ENCODE data around the gene CARMIL1. TPM values are rescaled to one million over a fixed set of nuclear protein-coding genes. Genes with fewer than 3 reads are reported as not detected.

CARMIL1 gene
- total and polyA plus RNA-seq, 2 of the 8 experiments (the other 6 are each of a cell fraction or from before 2014, with no cell fraction given) = 20.3 to 40.4 TPM

DNA sequence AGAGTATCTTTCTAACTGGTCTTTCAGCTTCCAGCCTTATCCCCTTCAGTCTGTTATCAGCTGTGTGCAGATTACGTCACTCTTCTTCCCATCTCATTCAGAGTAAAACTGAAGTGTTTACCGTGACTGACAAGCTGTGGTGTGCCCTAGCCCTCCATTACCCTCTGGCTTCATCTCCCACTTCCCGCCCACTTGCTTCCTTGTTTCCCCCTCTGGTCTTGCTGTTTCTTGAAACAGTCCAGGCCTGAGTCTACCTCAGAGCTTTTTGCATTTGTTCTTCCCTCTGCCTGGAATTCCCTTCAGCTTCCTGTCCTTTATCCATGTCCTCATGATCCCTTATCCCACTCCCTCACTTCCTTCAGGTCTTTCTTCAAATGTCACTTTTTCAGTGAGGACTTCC is 66.9 kb downstream of the CARMIL1 start (continued):
- TF ChIP-seq USF2 (IDR thresholded peaks at IDR 0.05; ENCODE audit: low read length) = no peak
- TF ChIP-seq ZNF274 (IDR thresholded peaks at IDR 0.05; ENCODE audit: borderline replicate concordance, extremely low read depth, low read length) = no peak
- TF ChIP-seq BACH1 (IDR thresholded peaks at IDR 0.05; ENCODE audit: low read length) = no peak
- TF ChIP-seq GABPA (IDR thresholded peaks at IDR 0.05; ENCODE audit: borderline replicate concordance, insufficient read depth, low read length) = no peak
- TF ChIP-seq TCF12 (IDR thresholded peaks at IDR 0.05; ENCODE audit: low read depth, low read length) = no peak
- no peak for TF ChIP-seq MAFK (IDR thresholded peaks at IDR 0.05; ENCODE audit: low read depth, low read length)

Data from H1 (cell line).